CD4-positive, alpha-beta T cell treated with Interleukin-17A for 4 hours (primary cell): ENCODE measurements around the gene DNAJB11.
"Not testable (repeated sequence)": the region's sequence is repeated elsewhere in the genome, so short reads cannot be mapped to it uniquely, and the experiment has no call there.

Experiments
- DNase-seq: peaks from one replicate; pipeline ENCODE4 v3.0.0-alpha.2; 2020; ENCODE audit warnings: mixed read lengths

Gene DNAJB11

DNA sequence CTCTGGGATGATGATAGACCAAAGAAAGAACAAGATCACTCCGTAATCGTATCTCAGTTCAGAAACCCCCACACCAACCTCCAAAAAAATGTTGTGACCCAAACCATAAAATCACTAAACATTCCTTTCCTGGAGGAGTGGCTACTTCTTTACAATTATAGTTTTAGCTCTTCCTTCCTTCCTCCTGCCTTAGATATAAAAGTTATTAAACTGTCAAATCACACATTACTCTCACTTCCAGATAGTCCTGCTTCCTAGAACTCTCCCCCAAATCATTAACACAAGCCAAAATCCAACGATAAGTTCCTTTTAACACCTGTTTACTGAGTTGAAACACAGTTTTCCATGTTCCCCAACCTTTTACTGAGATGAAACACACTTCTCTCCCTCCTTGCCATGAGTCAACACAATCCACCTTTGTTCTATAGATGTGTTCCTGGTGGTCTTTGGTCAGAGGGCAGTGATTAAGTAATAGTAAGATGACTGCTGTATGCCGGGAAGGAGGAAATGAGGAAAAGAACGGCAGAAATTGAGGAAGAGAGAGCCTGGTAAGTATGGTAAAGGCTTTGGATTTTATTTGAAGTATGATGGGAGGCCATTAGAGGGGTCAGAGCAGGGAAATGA lies 18.0 kb upstream of the DNAJB11 start:
- no peak for DNase-seq

DNA sequence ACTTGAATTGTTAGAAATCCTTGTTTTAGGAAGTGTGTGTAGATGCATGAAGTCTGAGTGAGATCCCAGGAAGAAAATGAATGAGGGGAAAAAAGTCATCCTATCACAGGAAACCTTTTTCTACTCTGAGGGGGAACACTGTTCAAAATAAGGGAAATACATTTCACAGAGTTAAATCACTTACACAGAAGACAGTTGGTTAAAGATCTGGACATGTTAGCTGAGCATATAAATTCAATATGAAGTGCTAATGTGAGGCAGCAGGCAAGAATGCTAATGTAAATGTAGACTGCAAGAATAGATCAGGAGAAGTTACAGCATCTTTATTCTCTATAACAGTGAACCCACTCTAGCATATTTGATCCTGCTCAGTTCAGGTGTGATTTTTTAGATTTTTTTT lies 5.9 kb upstream of the DNAJB11 start:
- no peak for DNase-seq

DNA sequence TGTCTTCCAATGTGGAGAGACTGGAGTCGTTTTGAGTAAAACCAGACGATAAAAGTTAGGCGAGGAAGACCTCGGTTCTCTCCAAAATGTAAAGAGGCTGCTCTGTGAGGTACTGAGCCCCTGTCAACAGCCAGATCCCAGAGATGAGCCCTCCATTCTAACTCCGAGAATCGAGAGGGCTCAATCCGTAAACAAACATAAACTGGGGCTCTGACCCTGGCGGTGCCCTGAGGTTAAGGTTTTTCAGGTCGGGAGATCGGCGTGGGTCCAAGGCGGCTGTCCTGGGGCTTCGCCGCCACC lies 3.8 kb upstream of the DNAJB11 start:
- DNase-seq, result no peak

DNA sequence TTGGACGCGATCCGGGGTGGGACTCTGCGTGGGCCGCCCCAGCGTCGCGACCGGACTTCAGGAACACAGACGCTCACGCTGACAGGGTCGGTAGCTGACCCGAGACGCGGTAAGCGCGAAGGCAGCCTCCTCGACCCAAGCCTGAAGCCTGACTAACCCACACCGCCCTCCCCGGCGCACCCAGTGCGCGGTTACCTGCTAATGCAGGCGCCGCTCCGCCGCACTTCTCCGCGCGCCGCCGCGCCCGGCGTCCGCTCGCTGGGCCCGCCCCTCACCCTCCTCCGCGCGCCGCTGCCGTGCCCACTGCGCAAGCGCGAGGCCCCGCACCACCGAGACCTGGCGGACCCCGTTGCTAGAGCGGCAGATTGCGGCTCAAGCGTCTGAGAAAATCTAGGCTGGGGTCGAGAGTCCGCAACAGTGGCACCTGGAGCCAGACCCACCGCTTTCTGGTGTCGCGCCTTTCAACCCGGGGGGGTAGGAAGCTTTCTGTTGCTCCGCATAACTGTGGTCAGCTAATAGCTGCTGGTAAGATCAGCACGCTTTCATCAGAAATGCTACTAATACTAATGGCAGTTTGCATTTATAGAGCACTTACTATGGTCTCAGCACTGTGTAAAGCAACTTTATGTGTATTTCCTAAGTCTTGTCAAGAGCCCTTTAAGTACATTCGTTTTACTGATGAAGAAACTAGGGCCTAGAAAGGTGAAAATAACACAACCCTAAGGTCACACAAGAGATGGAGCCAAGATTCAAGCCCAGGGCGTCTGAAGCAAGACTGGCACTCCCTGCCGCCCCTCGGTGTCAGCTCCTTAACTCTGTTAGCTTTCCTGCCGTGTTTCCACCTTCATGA lies 3.2 kb upstream of the DNAJB11 start, which contains the start of gene TBCCD1:
TSS of gene TBCCD1 (minus strand) at position 268 of the 850 bp plus-strand sequence. CDS start 3,010 bp downstream, outside the sequence.
- peak; percentile 94 for DNase-seq

DNA sequence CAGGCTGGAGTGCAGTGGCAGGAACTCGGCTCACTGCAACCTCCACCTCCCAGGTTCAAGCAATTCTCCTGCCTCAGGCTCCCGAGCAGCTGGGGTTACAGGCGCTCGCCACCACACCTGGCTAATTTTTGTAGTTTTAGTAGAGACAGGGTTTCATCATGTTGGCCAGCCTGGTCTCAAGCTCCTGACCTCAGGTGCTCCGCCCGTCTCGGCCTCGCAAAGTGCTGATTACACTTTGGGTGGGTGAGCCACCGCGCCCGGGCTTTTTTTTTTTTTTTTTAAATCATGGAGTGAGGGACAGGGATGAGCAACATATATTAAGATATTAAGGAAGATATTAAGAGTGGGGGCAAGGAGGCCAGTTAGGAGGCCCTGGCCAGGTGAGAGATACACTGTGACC lies 1.2 kb upstream of the DNAJB11 start:
- not testable (repeated sequence) for DNase-seq

DNA sequence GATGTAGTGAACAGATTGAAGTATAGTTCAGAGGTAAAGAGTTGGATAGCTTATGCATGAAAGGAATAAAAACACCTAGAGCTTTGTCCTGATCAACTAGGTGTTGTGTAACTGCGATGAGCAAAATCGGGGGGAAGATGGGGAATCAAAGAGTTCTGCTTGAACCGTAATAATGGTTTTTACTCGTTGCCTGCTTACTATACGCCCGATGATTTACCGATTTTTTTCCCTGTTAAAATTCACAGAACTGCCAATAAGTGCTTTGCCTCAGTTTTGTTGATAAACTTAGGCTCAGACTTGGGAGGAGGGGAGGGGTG lies 783 bp upstream of the DNAJB11 start:
- DNase-seq, result no peak

DNA sequence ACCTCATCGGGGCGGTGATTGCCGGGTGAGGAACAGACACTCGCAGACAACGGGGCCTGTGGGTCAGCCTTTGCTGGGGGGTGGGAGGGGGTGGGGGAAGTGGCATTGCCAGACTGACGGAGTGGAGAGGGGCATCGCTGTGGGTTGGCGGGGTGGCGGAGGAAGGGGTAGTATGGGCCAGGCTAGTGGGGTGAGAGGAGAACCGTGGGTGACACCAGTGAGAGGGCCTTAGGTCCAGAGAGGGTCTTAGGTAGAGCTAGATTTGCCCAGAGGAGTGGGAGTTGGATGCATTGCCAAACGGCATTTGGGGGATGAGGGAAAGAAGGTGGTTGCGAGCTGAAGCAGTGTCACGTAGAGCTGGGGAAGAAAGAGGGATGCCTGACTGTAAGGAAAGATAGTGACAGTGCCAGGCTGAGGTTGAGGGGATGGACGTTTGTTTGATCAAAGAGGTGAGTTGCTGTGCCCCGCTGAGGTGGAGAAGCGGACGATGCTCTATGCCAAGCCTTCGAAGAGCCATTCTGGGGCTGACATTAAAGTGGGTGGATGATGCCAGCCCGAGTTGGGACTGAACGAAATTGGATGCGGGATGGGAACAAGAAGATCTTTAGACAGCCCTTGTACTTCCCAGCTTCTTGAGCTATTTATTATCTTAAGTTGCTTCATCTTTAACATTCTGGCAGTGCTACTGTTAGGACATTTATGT lies 572 bp downstream of the DNAJB11 start:
- no peak for DNase-seq

DNA sequence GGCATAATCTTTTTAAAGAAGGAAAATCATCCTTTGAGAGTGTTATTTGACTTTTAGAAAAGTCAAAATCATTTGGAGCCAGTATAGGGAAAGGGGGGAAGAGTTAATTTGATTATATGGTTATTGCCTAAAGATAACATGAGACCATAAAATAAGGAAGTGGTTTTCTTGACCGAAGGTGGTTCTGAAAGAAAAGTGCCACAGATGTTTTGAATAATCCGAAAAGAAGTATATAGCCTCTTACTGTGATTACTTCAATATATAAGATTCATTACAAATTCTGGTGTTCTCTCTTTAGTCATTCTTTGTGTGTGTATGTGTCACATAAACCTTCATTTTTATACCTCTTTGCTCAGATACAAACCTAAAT lies 1.1 kb downstream of the DNAJB11 start:
- no peak for DNase-seq

DNA sequence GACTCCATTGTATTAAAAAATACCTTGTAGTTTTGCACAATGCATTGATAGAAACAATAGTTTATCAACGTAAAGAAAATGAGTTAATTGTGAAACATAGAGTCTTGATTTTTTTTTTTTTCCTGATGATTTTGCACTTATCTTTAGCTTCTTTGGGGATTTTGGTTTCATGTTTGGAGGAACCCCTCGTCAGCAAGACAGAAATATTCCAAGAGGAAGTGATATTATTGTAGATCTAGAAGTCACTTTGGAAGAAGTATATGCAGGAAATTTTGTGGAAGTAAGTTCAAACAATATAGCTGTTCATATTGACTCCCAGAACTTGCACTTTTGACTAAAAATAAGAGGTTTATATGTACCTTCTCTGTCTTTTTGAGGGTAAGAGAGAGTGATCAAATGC lies 7.0 kb downstream of the DNAJB11 start:
- DNase-seq, result no peak

DNA sequence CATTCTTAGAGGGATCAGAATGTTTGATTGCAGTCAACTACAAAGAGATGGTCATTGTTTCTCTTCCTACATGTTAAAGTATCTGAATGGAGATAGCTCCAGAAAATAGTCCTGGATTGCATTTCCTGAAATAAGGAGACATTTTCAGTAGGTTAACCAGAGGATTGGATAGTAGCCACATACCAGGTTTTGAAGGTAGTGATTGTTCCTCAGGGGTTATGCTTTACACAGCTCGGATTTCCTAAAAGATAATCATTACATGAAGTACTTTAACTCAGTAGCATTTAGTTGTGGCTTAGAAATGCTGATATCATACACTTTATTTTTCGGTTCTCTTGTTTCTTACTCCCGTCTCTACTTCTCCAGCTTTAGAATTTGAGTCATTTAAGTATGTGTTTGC lies 10.3 kb downstream of the DNAJB11 start:
- DNase-seq, result no peak

DNA sequence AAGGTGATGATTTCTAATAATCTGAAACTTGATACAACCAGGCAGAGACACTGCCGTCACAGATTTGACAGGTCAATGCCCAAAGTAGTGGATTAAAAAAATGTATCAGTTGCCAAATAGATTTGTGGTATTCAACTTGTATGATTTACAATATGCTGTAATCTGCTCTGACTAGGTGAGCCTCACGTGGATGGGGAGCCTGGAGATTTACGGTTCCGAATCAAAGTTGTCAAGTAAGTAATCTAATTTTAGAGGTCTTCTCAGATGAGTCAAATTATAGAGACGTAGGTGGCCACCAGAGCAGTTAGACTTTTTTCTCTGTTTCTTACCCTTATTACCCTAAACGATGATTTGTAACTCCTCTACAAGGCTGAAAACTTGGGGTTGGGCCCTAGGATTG lies 12.0 kb downstream of the DNAJB11 start:
- no peak for DNase-seq

DNA sequence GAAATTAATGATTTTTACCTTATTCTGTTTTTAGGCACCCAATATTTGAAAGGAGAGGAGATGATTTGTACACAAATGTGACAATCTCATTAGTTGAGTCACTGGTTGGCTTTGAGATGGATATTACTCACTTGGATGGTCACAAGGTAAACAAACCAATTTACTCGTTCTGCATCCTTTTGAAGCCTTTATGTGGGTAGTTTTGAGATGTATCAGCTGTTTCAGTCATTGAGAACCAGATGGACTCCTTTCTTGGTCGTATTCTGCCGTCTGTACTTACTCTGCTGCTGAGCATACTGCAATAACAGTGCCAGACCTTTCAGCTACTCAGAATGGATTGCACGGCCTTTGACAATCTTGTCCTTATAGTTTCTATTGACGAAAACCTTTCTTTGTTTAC lies 13.3 kb downstream of the DNAJB11 start:
- no peak for DNase-seq

DNA sequence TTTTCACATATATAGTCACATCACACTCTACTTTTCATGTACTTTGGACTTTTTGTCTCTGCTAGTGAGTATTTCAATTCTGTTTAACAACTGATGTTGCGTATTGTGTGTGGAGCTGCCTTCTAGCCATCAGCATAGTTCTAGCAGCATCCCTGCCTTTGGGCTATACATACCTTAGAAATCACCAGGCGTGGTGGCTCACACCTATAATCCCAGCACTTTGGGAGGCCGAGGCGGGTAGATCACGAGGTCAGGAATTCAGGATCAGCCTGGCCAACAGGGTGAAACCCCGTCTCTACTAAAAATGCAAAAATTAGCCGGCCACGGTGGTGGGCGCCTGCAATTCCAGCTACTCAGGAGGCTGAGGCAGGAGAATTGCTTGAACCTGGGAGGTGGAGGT lies 15.7 kb downstream of the DNAJB11 start:
- not testable (repeated sequence) for DNase-seq

DNA sequence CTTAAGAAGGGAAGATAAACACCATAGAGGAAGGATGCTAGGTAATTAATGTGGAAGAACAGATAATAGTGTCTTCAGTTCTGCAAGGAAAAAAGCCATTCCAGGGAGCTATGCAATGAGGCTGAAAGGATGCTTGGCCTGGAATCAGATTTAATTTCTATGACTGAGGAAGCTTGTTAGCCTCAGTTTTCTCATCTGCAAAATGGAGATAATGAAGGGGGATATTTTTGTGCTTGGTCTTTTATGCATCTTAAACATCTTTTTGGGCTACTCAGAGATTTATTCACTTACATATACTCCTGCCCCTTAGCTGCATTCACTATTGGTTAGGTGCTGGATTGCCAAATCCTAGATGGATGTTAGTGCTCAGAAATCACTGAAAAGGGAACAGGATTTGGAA lies 16.7 kb downstream of the DNAJB11 start:
- no peak for DNase-seq

DNA sequence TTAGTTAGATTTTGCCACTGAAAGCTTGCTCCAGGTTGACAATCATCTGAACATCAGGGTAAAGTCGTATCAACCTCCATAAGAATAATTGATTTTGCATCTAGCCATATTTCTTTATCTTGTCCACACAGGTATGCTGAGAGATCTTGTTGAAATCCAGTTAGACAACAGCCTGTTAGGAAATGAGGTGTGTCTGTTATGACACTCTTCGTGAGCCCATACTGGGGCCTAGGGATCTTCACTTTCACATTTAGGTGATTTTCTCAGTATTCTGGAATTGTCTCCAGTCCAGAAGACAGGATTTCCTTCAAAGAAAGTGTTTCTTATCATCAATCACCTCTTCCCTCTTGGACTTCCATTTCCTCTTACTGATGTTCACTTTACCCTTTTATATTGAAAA lies 18.1 kb downstream of the DNAJB11 start:
- DNase-seq, result no peak

DNA sequence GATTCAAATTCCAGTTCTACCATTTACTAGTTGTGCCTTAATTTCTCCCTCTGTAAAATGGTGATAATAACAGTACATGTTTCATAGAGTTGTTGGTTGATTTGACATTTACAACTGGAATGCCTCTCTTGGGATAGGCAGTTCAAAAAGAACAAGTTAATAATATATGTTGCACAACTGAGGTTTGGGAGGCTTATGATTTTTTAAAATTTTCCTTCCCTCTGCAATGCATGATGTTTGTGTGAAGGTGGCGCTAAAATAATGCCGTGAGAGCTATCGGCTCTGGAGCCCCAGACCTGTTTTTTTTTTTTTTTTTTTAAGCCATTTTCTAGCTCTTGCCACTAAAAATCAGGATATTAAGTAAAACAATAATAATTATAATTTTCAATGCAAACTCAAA lies 18.6 kb downstream of the DNAJB11 start:
- DNase-seq, result no peak

DNA sequence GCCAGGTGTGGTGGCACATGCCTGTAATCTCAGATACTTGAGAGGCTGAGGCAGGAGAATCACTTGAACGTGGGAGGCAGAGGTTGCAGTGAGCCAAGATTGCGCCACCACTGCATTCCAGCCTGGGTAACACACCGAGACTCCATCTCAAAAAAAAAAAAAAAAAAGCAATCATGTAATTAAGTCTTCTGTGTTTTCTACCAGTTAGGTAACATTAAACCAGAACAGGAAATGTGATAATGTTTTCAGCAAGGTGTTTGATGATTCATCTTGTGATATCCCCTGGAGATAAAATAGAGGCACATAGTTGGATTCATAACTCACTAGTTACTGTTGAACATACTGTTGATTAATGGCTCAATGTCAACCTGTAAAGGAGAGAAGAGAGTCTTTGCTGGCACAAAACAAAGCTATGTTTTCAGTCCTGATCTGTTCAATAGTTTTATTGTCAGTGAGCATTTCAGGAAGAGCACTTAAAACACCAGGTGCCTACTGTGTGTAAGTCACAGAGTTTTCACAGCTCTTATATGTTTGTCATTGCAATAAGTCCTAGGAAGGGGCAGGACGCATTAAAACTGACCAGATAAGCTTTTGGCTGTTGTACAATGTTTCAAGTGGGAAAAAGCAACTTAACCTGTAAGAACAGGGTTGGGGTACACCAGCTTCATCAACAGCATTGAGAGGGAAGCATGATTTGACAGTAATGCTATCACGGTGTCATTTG lies 19.5 kb downstream of the DNAJB11 start:
- DNase-seq, result no peak

DNA sequence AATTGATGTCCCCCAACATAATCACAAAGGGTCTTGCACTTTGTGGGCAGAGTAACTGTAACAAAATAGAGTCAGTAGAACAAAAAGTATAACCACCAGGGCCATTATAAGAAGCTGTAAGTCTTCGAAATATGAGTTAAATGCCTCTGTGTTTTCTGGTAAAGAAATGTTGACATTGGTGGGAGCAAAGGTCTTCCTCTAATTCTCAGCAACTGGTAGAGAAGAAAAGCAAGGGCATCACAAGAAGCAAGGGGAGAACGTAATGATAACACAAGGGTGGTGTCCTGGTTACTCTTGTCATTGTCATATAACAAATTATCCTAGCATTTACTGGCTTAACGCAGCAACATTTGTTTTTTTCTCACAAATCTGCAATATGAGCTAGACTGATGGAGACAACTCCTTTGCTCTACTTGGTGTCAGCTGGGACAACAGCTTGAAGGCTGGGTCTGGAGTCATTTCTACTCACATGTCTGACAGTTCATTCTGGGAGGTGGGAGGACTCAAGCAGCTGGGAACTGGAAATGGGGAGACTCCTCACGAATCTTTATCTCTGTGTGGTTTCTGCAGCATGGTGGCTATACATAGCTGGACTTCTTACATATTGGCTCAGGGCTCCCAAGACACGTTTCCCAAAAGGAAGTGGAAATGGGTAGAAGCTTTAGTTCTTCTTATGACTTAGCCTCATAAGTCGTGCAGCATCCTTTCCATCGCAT lies 20.2 kb downstream of the DNAJB11 start:
- no peak for DNase-seq

DNA sequence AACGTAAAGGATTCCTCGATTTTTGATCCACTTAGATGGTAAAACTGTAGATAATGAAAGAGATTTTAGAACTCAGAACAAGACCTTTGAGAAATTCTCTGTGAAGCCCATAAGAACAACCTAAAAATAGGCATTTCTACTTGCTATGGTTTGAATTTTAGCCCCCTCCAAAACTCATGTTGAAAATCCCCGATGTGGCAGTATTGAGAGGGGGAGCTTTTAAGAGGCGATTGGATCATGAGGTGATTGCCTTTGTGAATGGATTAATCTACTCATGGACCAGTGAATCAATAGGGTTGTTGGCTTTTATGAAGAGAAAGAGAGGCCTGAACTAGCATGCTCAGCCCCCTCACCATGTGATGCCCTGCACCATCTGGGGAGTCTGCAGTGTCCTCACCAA lies 22.2 kb downstream of the DNAJB11 start:
- no peak for DNase-seq

DNA sequence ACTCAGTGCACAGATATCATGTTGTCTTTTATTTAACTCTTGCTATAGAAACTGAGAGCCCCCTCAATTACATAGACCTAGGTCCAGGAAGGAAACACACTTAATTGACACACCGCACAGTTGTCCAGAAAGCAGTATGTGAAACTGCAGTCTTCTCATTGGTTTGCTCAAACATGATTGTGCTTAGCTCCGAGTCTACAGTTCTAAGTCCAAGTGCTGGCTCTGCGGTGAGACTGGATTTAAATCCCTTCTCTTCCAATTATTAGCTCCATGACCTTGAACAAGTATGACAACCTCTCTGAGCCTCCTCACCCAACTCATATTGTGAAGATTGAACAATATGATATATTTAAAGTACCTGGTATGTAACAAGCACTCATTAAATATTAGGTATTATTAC lies 23.3 kb downstream of the DNAJB11 start:
- no peak for DNase-seq

DNA sequence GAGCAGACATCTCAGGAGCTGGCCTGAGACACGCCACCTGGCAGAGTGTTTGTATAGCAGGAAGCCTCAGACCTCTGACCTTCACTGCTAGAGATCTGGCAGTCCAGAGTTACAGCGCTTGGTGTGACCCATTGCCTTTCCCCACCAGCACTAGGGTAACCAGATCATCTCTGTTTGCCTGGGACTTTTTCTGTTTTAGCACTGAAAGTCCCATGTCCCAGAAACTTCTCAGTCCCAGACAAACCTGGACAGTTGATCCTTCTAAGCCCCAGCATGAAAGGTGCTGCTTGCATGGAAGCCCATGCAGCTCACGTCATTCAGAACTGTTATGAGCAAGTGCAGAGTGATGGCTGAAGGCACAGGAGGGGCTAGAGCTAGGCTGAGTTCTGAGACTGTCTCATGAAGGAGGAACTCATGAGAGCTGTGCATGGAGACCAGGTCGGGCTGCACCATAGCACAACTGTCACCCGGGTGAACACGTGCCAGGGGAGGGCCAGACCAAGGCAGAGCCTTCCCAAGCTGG lies 24.1 kb downstream of the DNAJB11 start:
- DNase-seq, result no peak

DNA sequence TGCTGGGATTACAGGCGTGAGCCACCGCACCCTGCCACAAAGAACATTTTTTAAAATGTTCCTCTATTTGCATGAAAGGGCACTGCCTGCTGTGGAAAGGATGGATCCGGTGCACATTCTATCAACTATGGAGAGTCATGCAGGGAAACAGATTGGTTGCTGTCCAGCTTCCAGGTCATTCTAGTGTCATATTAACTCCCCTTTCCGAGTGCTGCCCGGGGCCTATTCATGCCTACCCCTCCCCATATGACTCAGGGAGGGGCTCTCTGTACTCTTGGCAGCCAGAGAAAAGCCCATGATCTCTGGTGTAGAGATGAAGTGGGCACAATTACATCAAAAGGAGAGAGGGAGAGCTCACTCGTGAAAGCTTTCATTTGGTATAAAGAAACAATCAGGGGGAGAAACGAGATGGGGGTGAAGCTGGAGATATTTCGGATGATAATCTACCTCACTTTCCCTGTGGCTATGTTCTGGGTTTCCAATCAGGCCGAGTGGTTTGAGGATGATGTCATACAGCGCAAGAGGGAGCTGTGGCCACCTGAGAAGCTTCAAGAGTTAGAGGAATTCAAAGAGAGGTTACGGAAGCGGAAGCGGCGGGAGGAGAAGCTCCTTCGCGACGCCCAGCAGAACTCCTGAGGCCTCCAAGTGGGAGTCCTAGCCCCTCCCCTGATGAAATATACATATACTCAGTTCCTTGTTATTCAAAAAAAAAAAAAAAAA lies 26.2 kb downstream of the DNAJB11 start:
- DNase-seq, result no peak
